ENCODE measurements around the gene NADSYN1.
"Not testable (repeated sequence)": the region's sequence is repeated elsewhere in the genome, so short reads cannot be mapped to it uniquely, and the experiment has no call there.

DNA sequence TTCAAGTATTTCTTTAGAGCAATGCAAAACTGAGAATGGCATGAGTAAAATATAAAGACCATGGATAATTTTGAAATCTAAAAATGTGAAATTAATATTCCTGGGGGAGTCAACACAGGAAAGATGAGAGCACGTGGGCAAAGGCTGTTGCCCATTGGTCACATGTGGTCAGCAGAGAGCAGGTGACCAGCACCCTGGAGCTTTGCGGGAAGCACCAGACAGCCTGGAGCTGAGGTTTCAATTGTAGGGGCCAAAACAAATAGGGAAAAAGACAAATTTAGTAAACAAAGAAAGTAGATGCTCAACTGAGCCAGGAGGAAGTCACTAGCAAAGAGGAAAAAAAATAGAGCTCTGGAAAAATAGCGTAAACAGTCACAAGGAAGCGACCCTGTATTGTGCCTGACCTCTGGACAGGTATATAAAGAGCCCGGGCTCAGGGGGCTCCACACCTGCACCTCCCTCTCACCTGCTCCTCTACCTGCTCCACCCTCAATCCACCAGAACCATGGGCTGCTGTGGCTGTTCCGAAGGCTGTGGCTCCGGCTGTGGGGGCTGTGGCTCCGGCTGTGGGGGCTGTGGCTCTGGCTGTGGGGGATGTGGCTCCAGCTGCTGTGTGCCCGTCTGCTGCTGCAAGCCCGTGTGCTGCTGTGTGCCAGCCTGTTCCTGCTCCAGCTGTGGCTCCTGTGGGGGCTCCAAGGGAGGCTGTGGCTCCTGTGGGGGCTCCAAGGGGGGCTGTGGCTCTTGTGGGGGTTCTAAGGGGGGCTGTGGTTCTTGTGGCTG is 74.0 kb downstream of the NADSYN1 start, which contains the start of gene KRTAP5-7:
- TF ChIP-seq, protein P1, sequence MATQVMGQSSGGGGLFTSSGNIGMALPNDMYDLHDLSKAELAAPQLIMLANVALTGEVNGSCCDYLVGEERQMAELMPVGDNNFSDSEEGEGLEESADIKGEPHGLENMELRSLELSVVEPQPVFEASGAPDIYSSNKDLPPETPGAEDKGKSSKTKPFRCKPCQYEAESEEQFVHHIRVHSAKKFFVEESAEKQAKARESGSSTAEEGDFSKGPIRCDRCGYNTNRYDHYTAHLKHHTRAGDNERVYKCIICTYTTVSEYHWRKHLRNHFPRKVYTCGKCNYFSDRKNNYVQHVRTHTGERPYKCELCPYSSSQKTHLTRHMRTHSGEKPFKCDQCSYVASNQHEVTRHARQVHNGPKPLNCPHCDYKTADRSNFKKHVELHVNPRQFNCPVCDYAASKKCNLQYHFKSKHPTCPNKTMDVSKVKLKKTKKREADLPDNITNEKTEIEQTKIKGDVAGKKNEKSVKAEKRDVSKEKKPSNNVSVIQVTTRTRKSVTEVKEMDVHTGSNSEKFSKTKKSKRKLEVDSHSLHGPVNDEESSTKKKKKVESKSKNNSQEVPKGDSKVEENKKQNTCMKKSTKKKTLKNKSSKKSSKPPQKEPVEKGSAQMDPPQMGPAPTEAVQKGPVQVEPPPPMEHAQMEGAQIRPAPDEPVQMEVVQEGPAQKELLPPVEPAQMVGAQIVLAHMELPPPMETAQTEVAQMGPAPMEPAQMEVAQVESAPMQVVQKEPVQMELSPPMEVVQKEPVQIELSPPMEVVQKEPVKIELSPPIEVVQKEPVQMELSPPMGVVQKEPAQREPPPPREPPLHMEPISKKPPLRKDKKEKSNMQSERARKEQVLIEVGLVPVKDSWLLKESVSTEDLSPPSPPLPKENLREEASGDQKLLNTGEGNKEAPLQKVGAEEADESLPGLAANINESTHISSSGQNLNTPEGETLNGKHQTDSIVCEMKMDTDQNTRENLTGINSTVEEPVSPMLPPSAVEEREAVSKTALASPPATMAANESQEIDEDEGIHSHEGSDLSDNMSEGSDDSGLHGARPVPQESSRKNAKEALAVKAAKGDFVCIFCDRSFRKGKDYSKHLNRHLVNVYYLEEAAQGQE (IDR thresholded peaks at IDR 0.05; ENCODE audit: borderline replicate concordance), result not testable (repeated sequence)
- TF ChIP-seq MXI1 (conservative IDR thresholded peaks at IDR 0.05; ENCODE audit: poor library complexity, severe bottlenecking); EZH2 (IDR thresholded peaks at IDR 0.05; ENCODE audit: borderline replicate concordance, insufficient read depth, low read length, poor library complexity, severe bottlenecking); EP300 (conservative IDR thresholded peaks at IDR 0.05; ENCODE audit: poor library complexity, severe bottlenecking); TAF1 (IDR thresholded peaks at IDR 0.05; ENCODE audit: low read depth); POLR2AphosphoS5 (IDR thresholded peaks at IDR 0.05): not testable (repeated sequence)
- TF ChIP-seq, protein P2, sequence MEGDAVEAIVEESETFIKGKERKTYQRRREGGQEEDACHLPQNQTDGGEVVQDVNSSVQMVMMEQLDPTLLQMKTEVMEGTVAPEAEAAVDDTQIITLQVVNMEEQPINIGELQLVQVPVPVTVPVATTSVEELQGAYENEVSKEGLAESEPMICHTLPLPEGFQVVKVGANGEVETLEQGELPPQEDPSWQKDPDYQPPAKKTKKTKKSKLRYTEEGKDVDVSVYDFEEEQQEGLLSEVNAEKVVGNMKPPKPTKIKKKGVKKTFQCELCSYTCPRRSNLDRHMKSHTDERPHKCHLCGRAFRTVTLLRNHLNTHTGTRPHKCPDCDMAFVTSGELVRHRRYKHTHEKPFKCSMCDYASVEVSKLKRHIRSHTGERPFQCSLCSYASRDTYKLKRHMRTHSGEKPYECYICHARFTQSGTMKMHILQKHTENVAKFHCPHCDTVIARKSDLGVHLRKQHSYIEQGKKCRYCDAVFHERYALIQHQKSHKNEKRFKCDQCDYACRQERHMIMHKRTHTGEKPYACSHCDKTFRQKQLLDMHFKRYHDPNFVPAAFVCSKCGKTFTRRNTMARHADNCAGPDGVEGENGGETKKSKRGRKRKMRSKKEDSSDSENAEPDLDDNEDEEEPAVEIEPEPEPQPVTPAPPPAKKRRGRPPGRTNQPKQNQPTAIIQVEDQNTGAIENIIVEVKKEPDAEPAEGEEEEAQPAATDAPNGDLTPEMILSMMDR (IDR thresholded peaks at IDR 0.05; ENCODE audit: poor library complexity, severe bottlenecking), result not testable (repeated sequence)
